SK-N-SH (cell line): ENCODE results near the gene STK11IP. TPM values are rescaled to one million over a fixed set of nuclear protein-coding genes. Genes with fewer than 3 reads are reported as not detected.

Experiments
- CTCF ChIA-PET: fragments of 300-600, 350-600 bp; formaldehyde crosslinking; extraction: SDS; loops from one replicate; lab custom pipeline; 2021; lab: Yijun Ruan, JAX
- POLR2A ChIA-PET: fragments of 350-600 bp; sonication (Branson Sonifier 250); formaldehyde crosslinking; extraction: SDS; loops from one replicate; lab custom pipeline; 2020; ENCODE audit warnings: antibody characterized with exemption, inconsistent platforms; lab: Yijun Ruan, JAX
- DNase-seq: peaks from one replicate; pipeline ENCODE4 v3.0.0; 2012
- H2AFZ ChIP-seq: fragments of 200-600 bp; sonication (generic); 2 replicates; pipeline ENCODE4 v1.8.1; 2016; ENCODE audit warnings: antibody characterized with exemption, mild to moderate bottlenecking, low read depth
- H3F3A ChIP-seq: fragments of 200-600 bp; sonication (generic); replicated peaks from 2 replicates; pipeline ENCODE3; 2016; ENCODE audit warnings: antibody characterized with exemption, mild to moderate bottlenecking; ENCODE audit not compliant: insufficient read depth
- H3K27ac ChIP-seq, 2 experiments: fragments of 200-500 bp in 1 of 2; fragments of 200-600 bp in 1 of 2; sonication (Bioruptor generic) in 1 of 2; sonication (generic), shearing (Covaris generic) in 1 of 2; 2 replicates each; pipeline versions ENCODE4 v1.5.1 to v1.6.1; 2014 to 2016; ENCODE audit warnings: low read depth in 2 of 2, inconsistent platforms in 1 of 2, low read length in 1 of 2, mild to moderate bottlenecking in 1 of 2, mixed read lengths in 1 of 2
- H3K27me3 ChIP-seq: fragments of 200-600 bp; sonication (generic), shearing (Covaris generic); 2 replicates; pipeline ENCODE4 v1.6.1; 2016; ENCODE audit warnings: mixed run types; ENCODE audit not compliant: insufficient read depth
- H3K36me3 ChIP-seq, 2 experiments: fragments of 200-500 bp in 1 of 2; fragments of 200-600 bp in 1 of 2; sonication (Bioruptor generic) in 1 of 2; sonication (generic) in 1 of 2; replicated peaks in 1 of 2; 2 replicates each; pipeline versions ENCODE3 to v1.5.1; 2014 to 2016; ENCODE audit warnings: low read length in 1 of 2, mild to moderate bottlenecking in 1 of 2; ENCODE audit not compliant: insufficient read depth in 2 of 2, control insufficient read depth in 1 of 2
- H3K4me1 ChIP-seq, 2 experiments: fragments of 200-500 bp in 1 of 2; fragments of 200-600 bp in 1 of 2; sonication (Bioruptor generic) in 1 of 2; sonication (generic), shearing (Covaris generic) in 1 of 2; 2 replicates each; pipeline versions ENCODE4 v1.5.1 to v1.6.1; 2014 to 2016; ENCODE audit warnings: low read depth in 1 of 2, low read length in 1 of 2, mixed run types in 1 of 2; ENCODE audit not compliant: insufficient read depth in 2 of 2, control insufficient read depth in 1 of 2
- H3K4me2 ChIP-seq: fragments of 200-600 bp; sonication (generic), shearing (Covaris generic); 2 replicates; pipeline ENCODE4 v1.6.1; 2017; ENCODE audit warnings: mixed run types
- H3K4me3 ChIP-seq, 2 experiments: fragments of 200-500 bp in 1 of 2; fragments of 200-600 bp in 1 of 2; sonication (Bioruptor generic) in 1 of 2; sonication (generic), shearing (Covaris generic) in 1 of 2; 2 replicates each; pipeline versions ENCODE4 v1.5.1 to v1.8.1; 2014 to 2016; ENCODE audit warnings: low read depth in 2 of 2, inconsistent platforms in 1 of 2, low read length in 1 of 2, mild to moderate bottlenecking in 1 of 2, mixed read lengths in 1 of 2, moderate library complexity in 1 of 2
- H3K79me2 ChIP-seq: fragments of 200-600 bp; sonication (generic); 2 replicates; pipeline ENCODE4 v1.8.1; 2017; ENCODE audit warnings: mild to moderate bottlenecking; ENCODE audit not compliant: insufficient read depth
- H3K9ac ChIP-seq: fragments of 200-600 bp; sonication (generic); 2 replicates; pipeline ENCODE4 v1.6.1; 2017; ENCODE audit warnings: mixed run types
- H3K9me2 ChIP-seq: fragments of 200-600 bp; sonication (generic); 2 replicates; pipeline ENCODE4 v1.6.1; 2017; ENCODE audit warnings: mixed run types
- H3K9me3 ChIP-seq: fragments of 200-600 bp; sonication (generic); 2 replicates; pipeline ENCODE4 v1.6.1; 2017; ENCODE audit warnings: mixed run types, mild to moderate bottlenecking, moderate library complexity
- H4K20me1 ChIP-seq: fragments of 200-600 bp; sonication (generic); 2 replicates; pipeline ENCODE4 v1.6.1; 2017; ENCODE audit warnings: mild to moderate bottlenecking, mixed run types; ENCODE audit not compliant: insufficient read depth
- CHD2 ChIP-seq: fragments of 150-350 bp; IDR thresholded peaks from 2 replicates; pipeline ENCODE4 v1.6.1; 2018; ENCODE audit warnings: low read length; ENCODE audit not compliant: partially characterized antibody
- IRF3 ChIP-seq: fragments of 150-350 bp; IDR thresholded peaks from 2 replicates; pipeline ENCODE4 v1.6.1; 2016; ENCODE audit warnings: mild to moderate bottlenecking, low read depth, low read length
- RAD21 ChIP-seq: IDR thresholded peaks from 2 replicates; pipeline ENCODE4 v1.6.1; 2012; ENCODE audit warnings: mild to moderate bottlenecking, low read length
- RCOR1 ChIP-seq: fragments of 150-350 bp; IDR thresholded peaks from 2 replicates; pipeline ENCODE4 v1.6.1; 2017; ENCODE audit warnings: antibody characterized with exemption, low read length
- TAF1 ChIP-seq: IDR thresholded peaks from 2 replicates; pipeline ENCODE4 v1.6.1; 2012; ENCODE audit warnings: low read depth, mild to moderate bottlenecking, low read length, moderate library complexity, borderline replicate concordance
- TCF12 ChIP-seq: IDR thresholded peaks from 2 replicates; pipeline ENCODE4 v1.4.0; 2012
- WGBS: methylation state at CpG from one replicate; pipeline ENCODE4 v1.1.6; 2017; ENCODE audit warnings: low lambda C conversion rate; 5-methylcytosine and 5-hydroxymethylcytosine counted together
- polyA plus RNA-seq, 3 experiments: library from polyadenylated mRNA; depleted of rRNA; stranded (reverse); fragments of >200 nt; gene quantifications; 2 replicates each; pipeline ENCODE4 v1.2.3, GENCODE V29; 2012
- TF ChIP-seq, protein P1 (sequence below): IDR thresholded peaks from 2 replicates; pipeline ENCODE4 v1.6.1; 2012; ENCODE audit warnings: mild to moderate bottlenecking, low read depth, low read length, moderate library complexity

The STK11IP gene
- polyA plus RNA-seq, 1 of the 3 experiments (the other 2 are of a cell fraction) = 22.9 TPM

- H3K4me2 ChIP-seq = no peak overlapping the region
- H3K27ac ChIP-seq = no peak overlapping the region
- no peaks in the 10 kb centered on the region for H3K9me3 ChIP-seq
- H4K20me1 ChIP-seq = no peaks in the 10 kb centered on the region
- CTCF ChIA-PET = interaction anchor here (2.9 to 5.5 kb wide), 2 partner anchors 13 to 24 kb away, joined by 13 to 48 read pairs; partner anchors contain the start of gene STK11IP
- no peaks in the 10 kb centered on the region; the same call in 1 of the 2 replicates for H3K27me3 ChIP-seq
- no peak overlapping the region for H3K4me3 ChIP-seq
- WGBS = 92% methylated on average over 5 of the region's 5 CpGs
- peaks cover 6 to 11% of the 10 kb centered on the region in 2 experiments for H3K36me3 ChIP-seq
- H2AFZ ChIP-seq = no peak overlapping the region
- H3F3A ChIP-seq = peaks cover 6% of the 10 kb centered on the region
- no peak for DNase-seq
- H3K4me1 ChIP-seq = peaks cover 3 to 21% of the 10 kb centered on the region in 2 experiments; a peak in 1 of 4 replicates
- H3K79me2 ChIP-seq = peaks cover 4% of the 10 kb centered on the region; the same call in 1 of the 2 replicates
- POLR2A ChIA-PET = interaction anchor here (3.8 kb wide), 1 partner anchor 24 kb away, joined by 56 read pairs; the partner anchor contains the start of gene STK11IP
- H3K9me2 ChIP-seq = no peaks in the 10 kb centered on the region
- H3K9ac ChIP-seq = no peak overlapping the region
- TF ChIP-seq IRF3 = no peak
These were observed 24.5 kb upstream of the STK11IP start for GRCh38 chr2:219573166-219573565.

DNA sequence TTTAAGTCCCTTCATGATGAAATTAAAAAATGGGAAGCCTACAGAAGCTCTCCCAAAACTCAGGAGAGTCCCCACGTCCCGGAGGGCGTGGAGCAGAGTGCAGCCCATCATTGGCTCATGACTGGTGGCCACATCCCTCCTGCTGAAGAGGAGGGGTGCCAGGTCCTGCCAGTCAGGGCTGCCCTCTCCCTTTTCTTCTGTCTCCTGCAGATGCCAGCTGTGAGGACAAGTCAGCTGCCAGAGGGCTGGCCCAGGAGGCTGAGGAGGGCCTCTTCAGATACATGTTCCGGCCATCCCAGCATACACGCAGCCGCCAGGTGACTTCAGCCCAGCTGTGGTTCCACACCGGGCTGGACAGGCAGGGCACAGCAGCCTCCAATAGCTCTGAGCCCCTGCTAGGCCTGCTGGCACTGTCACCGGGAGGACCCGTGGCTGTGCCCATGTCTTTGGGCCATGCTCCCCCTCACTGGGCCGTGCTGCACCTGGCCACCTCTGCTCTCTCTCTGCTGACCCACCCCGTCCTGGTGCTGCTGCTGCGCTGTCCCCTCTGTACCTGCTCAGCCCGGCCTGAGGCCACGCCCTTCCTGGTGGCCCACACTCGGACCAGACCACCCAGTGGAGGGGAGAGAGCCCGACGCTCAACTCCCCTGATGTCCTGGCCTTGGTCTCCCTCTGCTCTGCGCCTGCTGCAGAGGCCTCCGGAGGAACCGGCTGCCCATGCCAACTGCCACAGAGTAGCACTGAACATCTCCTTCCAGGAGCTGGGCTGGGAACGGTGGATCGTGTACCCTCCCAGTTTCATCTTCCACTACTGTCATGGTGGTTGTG, 23.0 kb upstream of the STK11IP start:
- ChIA-PET POLR2A (interaction anchor here (0.6 kb wide), 1 partner anchor 24 kb away, joined by 3 read pairs; no protein-coding TSS in a partner anchor), CTCF (interaction anchor here (1.0 to 1.4 kb wide), 4 partner anchors 15 to 99 kb away, joined by 3 to 5 read pairs (median 4); no protein-coding TSS in a partner anchor)
- Histone ChIP-seq H3K27me3 (peaks cover 7% of the 10 kb centered on the region; the same call in 1 of the 2 replicates), H3K4me2 (no peak overlapping the region), H3K27ac (no peak overlapping the region), H3K36me3 (peaks cover 1% of the 10 kb centered on the region in 2 experiments), H3K4me1 (peaks cover 3 to 15% of the 10 kb centered on the region in 2 experiments; a peak in 1 of 4 replicates), H2AFZ (no peak overlapping the region), H3K79me2 (peaks cover 4% of the 10 kb centered on the region; the same call in 1 of the 2 replicates), H4K20me1 (no peaks in the 10 kb centered on the region), H3K9me2 (no peaks in the 10 kb centered on the region), H3K9ac (no peak overlapping the region), H3K9me3 (no peaks in the 10 kb centered on the region), H3K4me3 (no peak overlapping the region), H3F3A (peaks cover 6% of the 10 kb centered on the region)
- DNase-seq = no peak
- no peak for TF ChIP-seq TAF1
- no peak for TF ChIP-seq RCOR1
- TF ChIP-seq RAD21 = no peak
- TF ChIP-seq CHD2 = no peak
- TF ChIP-seq TCF12 = no peak
- TF ChIP-seq, protein P1, sequence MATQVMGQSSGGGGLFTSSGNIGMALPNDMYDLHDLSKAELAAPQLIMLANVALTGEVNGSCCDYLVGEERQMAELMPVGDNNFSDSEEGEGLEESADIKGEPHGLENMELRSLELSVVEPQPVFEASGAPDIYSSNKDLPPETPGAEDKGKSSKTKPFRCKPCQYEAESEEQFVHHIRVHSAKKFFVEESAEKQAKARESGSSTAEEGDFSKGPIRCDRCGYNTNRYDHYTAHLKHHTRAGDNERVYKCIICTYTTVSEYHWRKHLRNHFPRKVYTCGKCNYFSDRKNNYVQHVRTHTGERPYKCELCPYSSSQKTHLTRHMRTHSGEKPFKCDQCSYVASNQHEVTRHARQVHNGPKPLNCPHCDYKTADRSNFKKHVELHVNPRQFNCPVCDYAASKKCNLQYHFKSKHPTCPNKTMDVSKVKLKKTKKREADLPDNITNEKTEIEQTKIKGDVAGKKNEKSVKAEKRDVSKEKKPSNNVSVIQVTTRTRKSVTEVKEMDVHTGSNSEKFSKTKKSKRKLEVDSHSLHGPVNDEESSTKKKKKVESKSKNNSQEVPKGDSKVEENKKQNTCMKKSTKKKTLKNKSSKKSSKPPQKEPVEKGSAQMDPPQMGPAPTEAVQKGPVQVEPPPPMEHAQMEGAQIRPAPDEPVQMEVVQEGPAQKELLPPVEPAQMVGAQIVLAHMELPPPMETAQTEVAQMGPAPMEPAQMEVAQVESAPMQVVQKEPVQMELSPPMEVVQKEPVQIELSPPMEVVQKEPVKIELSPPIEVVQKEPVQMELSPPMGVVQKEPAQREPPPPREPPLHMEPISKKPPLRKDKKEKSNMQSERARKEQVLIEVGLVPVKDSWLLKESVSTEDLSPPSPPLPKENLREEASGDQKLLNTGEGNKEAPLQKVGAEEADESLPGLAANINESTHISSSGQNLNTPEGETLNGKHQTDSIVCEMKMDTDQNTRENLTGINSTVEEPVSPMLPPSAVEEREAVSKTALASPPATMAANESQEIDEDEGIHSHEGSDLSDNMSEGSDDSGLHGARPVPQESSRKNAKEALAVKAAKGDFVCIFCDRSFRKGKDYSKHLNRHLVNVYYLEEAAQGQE = no peak
- WGBS = 93% methylated on average over 16 of the region's 22 CpGs
